ENCODE data around the gene HECTD4. TPM values are rescaled to one million over a fixed set of nuclear protein-coding genes. Genes with fewer than 3 reads are reported as not detected.

Gene HECTD4
- total and polyA plus RNA-seq, 2 donors (not counting 1 experiment from before 2014, with no cell fraction given) = 46.4 to 92.2 TPM

- Mint-ChIP-seq H3K27ac (peak within 1 kb of the TSS; percentile 100), H3K4me1 (peaks cover 28% of the 10 kb centered on the region), H3K4me3 (peak within 1 kb of the TSS; percentile 100), H3K27me3 (no peaks in the 10 kb centered on the region), H3K9me3 (ENCODE audit: insufficient read depth) (no peaks in the 10 kb centered on the region)
- Histone ChIP-seq H3K36me3 (replicated peaks in 1 of 2; ENCODE audit: control extremely low read depth in 1 of 2, control insufficient read depth in 1 of 2, extremely low read depth in 1 of 2, insufficient read depth in 2 of 2, low read length in 1 of 2) (peaks cover 15 to 38% of the 10 kb centered on the region in 2 experiments), H4K20me1 (ENCODE audit: control insufficient read depth, insufficient read depth, low read length, poor library complexity, severe bottlenecking) (peaks cover 17% of the 10 kb centered on the region), H3K4me2 (replicated peaks; ENCODE audit: low read depth, low read length, poor library complexity, severe bottlenecking) (peak within 1 kb of the TSS; percentile 88), H3K4me1 (ENCODE audit: control insufficient read depth in 2 of 2, insufficient read depth in 2 of 2, low read length in 2 of 2) (peaks cover 15 to 24% of the 10 kb centered on the region in 2 donors), H3K27ac (ENCODE audit: low read length in 2 of 2) (peak within 1 kb of the TSS; percentile 83 to 91), H3K9ac (ENCODE audit: low read length) (peak within 1 kb of the TSS; percentile 98), H3K9me3 (ENCODE audit: control extremely low read depth in 1 of 3, control insufficient read depth in 2 of 3, insufficient read depth in 1 of 3, low read length in 2 of 3) (no peaks in the 10 kb centered on the region), H3K79me2 (ENCODE audit: control insufficient read depth, insufficient read depth, low read length) (peaks cover 5% of the 10 kb centered on the region), H3K4me3 (ENCODE audit: control extremely low read depth in 1 of 5, extremely low read depth in 1 of 5, insufficient read depth in 1 of 5, low read depth in 2 of 5, low read length in 4 of 5) (peak within 1 kb of the TSS; percentile 68 to 97 (median 96)), H3K27me3 (replicated peaks in 1 of 4; ENCODE audit: control extremely low read depth in 1 of 4, control insufficient read depth in 3 of 4, insufficient read depth in 4 of 4, low read length in 3 of 4) (no peaks in the 10 kb centered on the region), H2AFZ (ENCODE audit: insufficient read depth, low read depth, low read length, poor library complexity, severe bottlenecking) (peak within 1 kb of the TSS; percentile 93)
- no peak for TF ChIP-seq EZH2 (IDR thresholded peaks at IDR 0.05; ENCODE audit: borderline replicate concordance, insufficient read depth, low read depth, low read length, poor library complexity, severe bottlenecking)
- TF ChIP-seq CTCF (IDR thresholded peaks at IDR 0.05) = no peak
- DNase-seq (peak; percentile 91), ATAC-seq (ENCODE audit: low read depth) (peak; percentile 90)
- ChIA-PET POLR2A (no interaction called here), CTCF (interaction anchor here (2.3 kb wide), 1 partner anchor 212 kb away, joined by 16 read pairs; no protein-coding TSS in a partner anchor)
- WGBS (ENCODE audit: insufficient coverage) = under 1% methylated on average over 39 of the region's 46 CpGs
- intact Hi-C loops (cut with micrococcal nuclease) = loop anchor here (1.0 kb wide), 4 partner anchors 9 to 396 kb away; partner anchors contain the start of genes ERP29, HECTD4, PTPN11 and TMEM116
These were observed 27.1 kb upstream of the HECTD4 start, which contains the start of gene RPL6 for GRCh38 chr12:112409064-112409905. TSS of gene RPL6 (minus strand) at chr12:112409605. CDS start at chr12:112408656, 949 bp downstream.

- peaks cover 5% of the 10 kb centered on the region for H3K79me2 ChIP-seq (ENCODE audit: control insufficient read depth, insufficient read depth, low read length)
- ChIA-PET CTCF (no interaction called here), POLR2A (no interaction called here)
- H3K9ac ChIP-seq (ENCODE audit: low read length) = peak overlapping the region; percentile 98
- no peaks in the 10 kb centered on the region for H3K27me3 ChIP-seq (replicated peaks in 1 of 4; ENCODE audit: control extremely low read depth in 1 of 4, control insufficient read depth in 3 of 4, insufficient read depth in 4 of 4, low read length in 3 of 4)
- Mint-ChIP-seq H3K27ac (peak overlapping the region; percentile 100), H3K4me3 (peak overlapping the region; percentile 100), H3K4me1 (peaks cover 28% of the 10 kb centered on the region), H3K9me3 (ENCODE audit: insufficient read depth) (no peaks in the 10 kb centered on the region), H3K27me3 (no peaks in the 10 kb centered on the region)
- peak overlapping the region; percentile 68 to 97 (median 96) for H3K4me3 ChIP-seq (ENCODE audit: control extremely low read depth in 1 of 5, extremely low read depth in 1 of 5, insufficient read depth in 1 of 5, low read depth in 2 of 5, low read length in 4 of 5)
- H3K27ac ChIP-seq (ENCODE audit: low read length in 2 of 2) = peak overlapping the region; percentile 83 to 91
- intact Hi-C loops (cut with micrococcal nuclease) = loop anchor here (1.0 kb wide), 4 partner anchors 10 to 395 kb away; partner anchors contain the start of genes ERP29, HECTD4, PTPN11 and TMEM116
- peak overlapping the region; percentile 88 for H3K4me2 ChIP-seq (replicated peaks; ENCODE audit: low read depth, low read length, poor library complexity, severe bottlenecking)
- H3K4me1 ChIP-seq (ENCODE audit: control insufficient read depth in 2 of 2, insufficient read depth in 2 of 2, low read length in 2 of 2) = peaks cover 15 to 24% of the 10 kb centered on the region in 2 donors
- DNase-seq (no peak), ATAC-seq (ENCODE audit: low read depth) (no peak)
- 17% methylated on average over 1 of the region's 5 CpGs for WGBS (ENCODE audit: insufficient coverage)
- no peaks in the 10 kb centered on the region for H3K9me3 ChIP-seq (ENCODE audit: control extremely low read depth in 1 of 3, control insufficient read depth in 2 of 3, insufficient read depth in 1 of 3, low read length in 2 of 3)
- H4K20me1 ChIP-seq (ENCODE audit: control insufficient read depth, insufficient read depth, low read length, poor library complexity, severe bottlenecking) = peaks cover 17% of the 10 kb centered on the region
- peaks cover 15 to 41% of the 10 kb centered on the region in 2 experiments for H3K36me3 ChIP-seq (replicated peaks in 1 of 2; ENCODE audit: control extremely low read depth in 1 of 2, control insufficient read depth in 1 of 2, extremely low read depth in 1 of 2, insufficient read depth in 2 of 2, low read length in 1 of 2)
- H2AFZ ChIP-seq (ENCODE audit: insufficient read depth, low read depth, low read length, poor library complexity, severe bottlenecking) = peak overlapping the region; percentile 93
- no peak for TF ChIP-seq EZH2 (IDR thresholded peaks at IDR 0.05; ENCODE audit: borderline replicate concordance, insufficient read depth, low read depth, low read length, poor library complexity, severe bottlenecking)
- no peak for TF ChIP-seq CTCF (IDR thresholded peaks at IDR 0.05)
These were observed 26.4 kb upstream of the HECTD4 start for GRCh38 chr12:112408621-112409020.

Data from B cell (primary cell).